ENCODE results near the gene EXOC2.

EXOC2 gene

DNA sequence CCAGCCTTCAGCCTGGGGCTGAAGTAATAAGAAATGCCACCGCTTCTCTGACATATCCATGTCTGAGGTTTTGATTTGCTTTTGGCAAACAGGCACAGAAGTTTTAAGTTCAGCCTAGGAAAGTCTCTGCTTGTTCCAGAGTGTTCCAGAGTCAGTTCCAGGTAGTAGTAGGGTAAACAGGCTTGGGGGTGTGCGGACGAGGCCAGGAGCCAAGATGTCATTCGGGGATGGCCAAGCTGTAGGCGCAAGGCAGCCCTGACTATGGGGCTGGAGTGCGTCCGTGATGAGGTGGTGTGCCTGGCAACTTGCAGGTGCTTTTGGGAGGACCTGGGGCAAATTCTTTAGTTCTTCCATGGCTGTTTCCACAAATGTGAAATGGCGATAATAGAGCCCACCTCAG, 241.1 kb downstream of the EXOC2 start:
- Histone ChIP-seq H3K9ac (ENCODE audit: low read length) (no peak overlapping the region), H4K20me1 (ENCODE audit: insufficient read depth, low read length) (no peaks in the 10 kb centered on the region), H3K79me2 (ENCODE audit: insufficient read depth, low read length) (no peaks in the 10 kb centered on the region)

DNA sequence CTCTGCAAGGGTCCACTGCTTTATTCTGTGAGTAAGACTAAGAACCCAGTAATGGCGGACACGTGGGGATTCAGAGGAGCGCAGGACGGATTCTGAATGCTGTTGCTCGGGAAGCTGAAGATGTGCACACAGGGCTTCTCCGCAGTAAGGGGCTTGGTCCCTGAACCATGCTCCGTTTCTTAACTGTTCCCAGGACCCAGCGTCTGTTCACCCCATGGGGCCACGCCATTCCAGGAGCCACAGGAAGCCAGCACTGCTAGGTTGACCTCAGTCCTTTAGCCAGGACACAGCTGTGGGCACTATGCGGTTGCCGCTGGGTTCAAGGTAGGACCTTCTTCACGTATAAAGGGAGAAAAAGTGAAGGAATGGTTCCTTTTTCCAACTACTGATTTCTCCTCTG, 241.6 kb downstream of the EXOC2 start:
- TF ChIP-seq, protein P1, sequence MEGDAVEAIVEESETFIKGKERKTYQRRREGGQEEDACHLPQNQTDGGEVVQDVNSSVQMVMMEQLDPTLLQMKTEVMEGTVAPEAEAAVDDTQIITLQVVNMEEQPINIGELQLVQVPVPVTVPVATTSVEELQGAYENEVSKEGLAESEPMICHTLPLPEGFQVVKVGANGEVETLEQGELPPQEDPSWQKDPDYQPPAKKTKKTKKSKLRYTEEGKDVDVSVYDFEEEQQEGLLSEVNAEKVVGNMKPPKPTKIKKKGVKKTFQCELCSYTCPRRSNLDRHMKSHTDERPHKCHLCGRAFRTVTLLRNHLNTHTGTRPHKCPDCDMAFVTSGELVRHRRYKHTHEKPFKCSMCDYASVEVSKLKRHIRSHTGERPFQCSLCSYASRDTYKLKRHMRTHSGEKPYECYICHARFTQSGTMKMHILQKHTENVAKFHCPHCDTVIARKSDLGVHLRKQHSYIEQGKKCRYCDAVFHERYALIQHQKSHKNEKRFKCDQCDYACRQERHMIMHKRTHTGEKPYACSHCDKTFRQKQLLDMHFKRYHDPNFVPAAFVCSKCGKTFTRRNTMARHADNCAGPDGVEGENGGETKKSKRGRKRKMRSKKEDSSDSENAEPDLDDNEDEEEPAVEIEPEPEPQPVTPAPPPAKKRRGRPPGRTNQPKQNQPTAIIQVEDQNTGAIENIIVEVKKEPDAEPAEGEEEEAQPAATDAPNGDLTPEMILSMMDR (IDR thresholded peaks at IDR 0.05; ENCODE audit: low read length), result no peak
- TF ChIP-seq EZH2 (IDR thresholded peaks at IDR 0.05; ENCODE audit: borderline replicate concordance, low read length), result no peak
- no peaks in the 10 kb centered on the region for H3K9me2 ChIP-seq (ENCODE audit: low read depth, low read length)
- H3K36me3 ChIP-seq (ENCODE audit: insufficient read depth, low read length), result no peaks in the 10 kb centered on the region
- H4K20me1 ChIP-seq (ENCODE audit: insufficient read depth, low read length), result no peaks in the 10 kb centered on the region
- H3K4me2 ChIP-seq (ENCODE audit: low read length), result no peak overlapping the region
- no peaks in the 10 kb centered on the region for H3F3A ChIP-seq (ENCODE audit: insufficient read depth, low read length)
- H2AFZ ChIP-seq (ENCODE audit: low read length), result no peak overlapping the region
- H3K9me3 ChIP-seq (ENCODE audit: low read length), result no peaks in the 10 kb centered on the region
- no peak overlapping the region for H3K27ac ChIP-seq (ENCODE audit: low read depth, low read length, poor library complexity, severe bottlenecking)
- H3K79me2 ChIP-seq (ENCODE audit: insufficient read depth, low read length), result no peaks in the 10 kb centered on the region
- H3K4me3 ChIP-seq (ENCODE audit: low read depth, low read length, poor library complexity, severe bottlenecking), result no peak overlapping the region
- no peaks in the 10 kb centered on the region; the same call in 1 of the 2 replicates for H3K27me3 ChIP-seq (ENCODE audit: insufficient read depth, low read length)
- H3K9ac ChIP-seq (ENCODE audit: low read length), result no peak overlapping the region
- H3K4me1 ChIP-seq (ENCODE audit: insufficient read depth, low read length, severe bottlenecking), result peaks cover 17% of the 10 kb centered on the region

More for the DNA sequence above, 241.1 kb downstream of the EXOC2 start:
- Histone ChIP-seq H3K4me3 (ENCODE audit: low read depth, low read length, poor library complexity, severe bottlenecking) (no peak overlapping the region), H3K27me3 (ENCODE audit: insufficient read depth, low read length) (no peaks in the 10 kb centered on the region; the same call in 1 of the 2 replicates), H3K4me1 (ENCODE audit: insufficient read depth, low read length, severe bottlenecking) (peaks cover 12% of the 10 kb centered on the region), H3K9me2 (ENCODE audit: low read depth, low read length) (no peaks in the 10 kb centered on the region), H3K36me3 (ENCODE audit: insufficient read depth, low read length) (no peaks in the 10 kb centered on the region), H3K9me3 (ENCODE audit: low read length) (no peaks in the 10 kb centered on the region), H3F3A (ENCODE audit: insufficient read depth, low read length) (no peaks in the 10 kb centered on the region), H3K27ac (ENCODE audit: low read depth, low read length, poor library complexity, severe bottlenecking) (no peak overlapping the region), H3K4me2 (ENCODE audit: low read length) (no peak overlapping the region), H2AFZ (ENCODE audit: low read length) (no peak overlapping the region)
- TF ChIP-seq EZH2 (IDR thresholded peaks at IDR 0.05; ENCODE audit: borderline replicate concordance, low read length), result no peak
- TF ChIP-seq, protein P1 (IDR thresholded peaks at IDR 0.05; ENCODE audit: low read length), result no peak

DNA sequence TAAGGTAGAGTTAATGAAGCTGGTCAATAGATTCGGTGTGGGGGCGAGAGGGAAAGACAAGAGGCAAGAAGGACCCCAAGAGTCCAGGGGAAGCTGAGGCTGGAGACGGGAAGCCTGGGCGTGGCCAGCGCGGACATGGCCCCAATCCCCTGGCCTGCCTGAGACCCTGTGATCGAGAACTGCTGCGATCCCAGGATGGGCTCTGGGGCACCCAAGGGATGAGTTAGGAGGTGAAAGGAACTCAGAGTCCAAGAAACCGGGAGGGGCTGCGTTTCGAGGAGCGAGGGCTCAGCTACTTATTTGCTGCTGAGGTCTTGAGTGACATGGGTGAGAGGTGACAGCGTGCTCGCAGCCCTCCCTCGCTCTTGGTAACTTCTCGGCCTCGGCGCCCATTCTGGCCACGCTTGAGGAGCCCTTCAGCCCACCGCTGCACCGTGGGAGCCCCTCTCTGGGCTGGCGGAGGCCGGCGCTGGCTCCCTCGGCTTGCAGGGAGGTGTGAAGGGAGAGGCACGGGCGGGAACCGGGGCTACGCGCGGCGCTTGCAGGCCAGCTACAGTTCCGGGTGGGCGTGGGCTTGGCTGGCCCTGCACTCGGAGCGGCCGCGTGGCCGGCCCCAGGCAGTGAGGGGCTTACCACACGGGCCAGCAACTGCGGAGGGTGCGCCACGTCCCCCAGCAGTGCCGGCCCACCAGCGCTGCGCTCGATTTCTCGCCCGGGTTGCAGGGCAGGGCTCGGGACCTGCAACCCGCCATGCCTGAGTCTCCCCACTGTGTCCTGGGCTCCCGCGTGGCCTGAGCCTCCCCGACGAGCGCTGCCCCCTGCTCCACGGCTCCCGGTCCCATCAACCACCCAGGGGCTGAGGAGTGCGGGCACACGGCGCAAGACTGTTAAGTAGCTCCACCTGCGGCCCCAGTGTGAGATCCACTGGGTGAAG, 243.2 kb downstream of the EXOC2 start:
- Histone ChIP-seq H4K20me1 (ENCODE audit: insufficient read depth, low read length) (no peaks in the 10 kb centered on the region), H3K4me2 (ENCODE audit: low read length) (no peak overlapping the region), H3K4me3 (ENCODE audit: low read depth, low read length, poor library complexity, severe bottlenecking) (no peak overlapping the region), H3K4me1 (ENCODE audit: insufficient read depth, low read length, severe bottlenecking) (peaks cover 17% of the 10 kb centered on the region), H3K79me2 (ENCODE audit: insufficient read depth, low read length) (no peaks in the 10 kb centered on the region), H3K9me2 (ENCODE audit: low read depth, low read length) (no peaks in the 10 kb centered on the region), H3K9me3 (ENCODE audit: low read length) (no peaks in the 10 kb centered on the region), H3K27ac (ENCODE audit: low read depth, low read length, poor library complexity, severe bottlenecking) (no peak overlapping the region), H2AFZ (ENCODE audit: low read length) (no peak overlapping the region), H3K27me3 (ENCODE audit: insufficient read depth, low read length) (no peaks in the 10 kb centered on the region; the same call in 1 of the 2 replicates), H3K36me3 (ENCODE audit: insufficient read depth, low read length) (no peaks in the 10 kb centered on the region), H3F3A (ENCODE audit: insufficient read depth, low read length) (no peaks in the 10 kb centered on the region), H3K9ac (ENCODE audit: low read length) (no peak overlapping the region)
- no peak for TF ChIP-seq EZH2 (IDR thresholded peaks at IDR 0.05; ENCODE audit: borderline replicate concordance, low read length)
- TF ChIP-seq, protein P1 (IDR thresholded peaks at IDR 0.05; ENCODE audit: low read length), result no peak

Measured in OCI-LY1 (cell line).